HL-60 (cell line): ENCODE data around the gene OOEP.
A peak's percentile ranks its signal among the peaks of the same experiment; 100 is the strongest.
"Not testable (repeated sequence)": the region's sequence is repeated elsewhere in the genome, so short reads cannot be mapped to it uniquely, and the experiment has no call there.

Source experiments
- DNase-seq, 2 experiments: peaks; one replicate each; pipeline ENCODE4 v3.0.0-alpha.2; 2010 to 2020; ENCODE audit warnings: low read depth in 1 of 2, low spot score in 1 of 2
- H3K27ac ChIP-seq: fragments of 250-450 bp; sonication (Bioruptor Pico); replicated peaks from 2 replicates; pipeline ENCODE4 v1.5.1; 2020; ENCODE audit warnings: mild to moderate bottlenecking, moderate library complexity
- H3K27me3 ChIP-seq: fragments of 250-450 bp; sonication (Bioruptor Pico); 2 replicates; pipeline ENCODE4 v1.5.1; 2021; ENCODE audit warnings: mild to moderate bottlenecking, moderate library complexity; ENCODE audit not compliant: insufficient read depth, poor library complexity, severe bottlenecking
- H3K4me3 ChIP-seq: replicated peaks from 2 replicates; pipeline ENCODE4 v1.5.1; 2011; ENCODE audit warnings: mild to moderate bottlenecking, control low read depth, low read length; ENCODE audit not compliant: insufficient read depth
- GABPA ChIP-seq: IDR thresholded peaks from 2 replicates; pipeline ENCODE4 v1.6.1; 2012; ENCODE audit warnings: low read depth
- POLR2AphosphoS5 ChIP-seq: IDR thresholded peaks from 2 replicates; pipeline ENCODE4 v1.6.1; 2012; ENCODE audit warnings: low read depth
- SPI1 ChIP-seq: IDR thresholded peaks from 2 replicates; pipeline ENCODE4 v1.6.1; 2012; ENCODE audit warnings: low read depth, mild to moderate bottlenecking, borderline replicate concordance
- TF ChIP-seq, protein P1 (sequence below): IDR thresholded peaks from one replicate; pipeline ENCODE4 v1.5.1; 2011; ENCODE audit warnings: low read length, control low read depth, inconsistent platforms; ENCODE audit not compliant: insufficient read depth
- TF ChIP-seq, protein P2 (sequence below): IDR thresholded peaks from 2 replicates; pipeline ENCODE4 v1.6.1; 2012; ENCODE audit warnings: low read depth; ENCODE audit not compliant: insufficient replicate concordance

Gene OOEP

DNA sequence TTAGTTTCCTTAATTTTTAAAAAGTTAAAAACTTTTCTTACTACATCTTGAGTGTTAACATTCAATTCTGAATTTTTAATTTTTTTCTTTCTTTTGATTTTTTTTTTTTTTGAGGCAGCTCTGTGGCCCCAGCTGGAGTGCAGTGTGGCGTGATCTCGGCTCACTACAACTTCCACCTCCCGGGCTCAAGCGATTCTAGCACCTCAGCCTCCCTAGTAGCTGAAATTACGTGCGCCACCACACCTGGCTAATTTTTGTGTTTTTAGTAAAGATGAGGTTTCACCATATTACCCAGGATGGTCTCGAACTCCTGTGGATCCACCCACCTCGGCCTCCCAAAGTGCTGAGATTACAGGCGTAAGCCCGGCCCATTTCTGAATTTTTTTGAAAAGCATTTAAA is 26.2 kb upstream of the OOEP start:
- no peak overlapping the region for H3K27ac ChIP-seq
- TF ChIP-seq POLR2AphosphoS5 (no peak), SPI1 (no peak)
- TF ChIP-seq, protein P1, sequence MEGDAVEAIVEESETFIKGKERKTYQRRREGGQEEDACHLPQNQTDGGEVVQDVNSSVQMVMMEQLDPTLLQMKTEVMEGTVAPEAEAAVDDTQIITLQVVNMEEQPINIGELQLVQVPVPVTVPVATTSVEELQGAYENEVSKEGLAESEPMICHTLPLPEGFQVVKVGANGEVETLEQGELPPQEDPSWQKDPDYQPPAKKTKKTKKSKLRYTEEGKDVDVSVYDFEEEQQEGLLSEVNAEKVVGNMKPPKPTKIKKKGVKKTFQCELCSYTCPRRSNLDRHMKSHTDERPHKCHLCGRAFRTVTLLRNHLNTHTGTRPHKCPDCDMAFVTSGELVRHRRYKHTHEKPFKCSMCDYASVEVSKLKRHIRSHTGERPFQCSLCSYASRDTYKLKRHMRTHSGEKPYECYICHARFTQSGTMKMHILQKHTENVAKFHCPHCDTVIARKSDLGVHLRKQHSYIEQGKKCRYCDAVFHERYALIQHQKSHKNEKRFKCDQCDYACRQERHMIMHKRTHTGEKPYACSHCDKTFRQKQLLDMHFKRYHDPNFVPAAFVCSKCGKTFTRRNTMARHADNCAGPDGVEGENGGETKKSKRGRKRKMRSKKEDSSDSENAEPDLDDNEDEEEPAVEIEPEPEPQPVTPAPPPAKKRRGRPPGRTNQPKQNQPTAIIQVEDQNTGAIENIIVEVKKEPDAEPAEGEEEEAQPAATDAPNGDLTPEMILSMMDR, result no peak
- H3K4me3 ChIP-seq, result no peak overlapping the region
- H3K27me3 ChIP-seq, result no peaks in the 10 kb centered on the region
- DNase-seq, result no peak

DNA sequence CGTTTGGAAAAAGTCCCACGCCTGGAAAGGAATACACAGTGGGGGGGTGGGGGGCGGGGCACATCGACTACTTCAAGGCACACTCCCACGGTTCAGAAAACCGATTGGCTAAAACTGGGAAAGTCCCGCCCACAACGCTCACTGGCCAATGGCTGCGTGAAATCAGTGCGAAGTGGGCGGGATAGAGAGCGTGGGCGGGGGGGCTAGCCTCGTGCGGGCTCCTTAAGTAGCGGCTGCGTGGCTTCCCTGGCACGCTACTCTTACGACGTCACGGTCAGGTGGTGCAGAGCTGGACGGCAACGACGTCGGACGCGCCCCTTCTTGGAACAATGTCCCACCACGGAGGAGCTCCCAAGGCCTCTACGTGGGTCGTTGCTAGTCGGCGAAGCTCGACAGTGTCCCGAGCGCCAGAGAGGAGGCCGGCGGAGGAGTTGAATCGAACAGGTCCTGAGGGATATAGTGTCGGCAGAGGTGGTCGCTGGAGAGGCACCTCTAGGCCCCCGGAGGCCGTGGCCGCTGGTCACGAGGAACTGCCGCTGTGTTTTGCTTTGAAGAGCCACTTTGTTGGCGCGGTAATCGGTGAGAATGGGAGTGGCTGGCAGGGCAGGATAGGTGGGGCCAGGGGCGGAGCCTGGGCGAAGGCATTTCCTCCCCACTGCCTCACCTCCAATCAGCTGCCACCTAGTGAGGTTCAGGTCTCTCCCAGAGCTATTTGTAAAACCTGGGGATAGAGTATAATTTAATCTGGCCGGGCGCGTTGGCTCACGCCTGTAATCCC is 25.1 kb upstream of the OOEP start, which contains the start of gene DDX43:
Gene DDX43 (plus strand): TSS at position 252 of the 778 bp plus-strand sequence. CDS start 78 bp downstream, at position 330.
- DNase-seq, result peak in 1 of 2 experiments; percentile 25
- TF ChIP-seq, protein P2, sequence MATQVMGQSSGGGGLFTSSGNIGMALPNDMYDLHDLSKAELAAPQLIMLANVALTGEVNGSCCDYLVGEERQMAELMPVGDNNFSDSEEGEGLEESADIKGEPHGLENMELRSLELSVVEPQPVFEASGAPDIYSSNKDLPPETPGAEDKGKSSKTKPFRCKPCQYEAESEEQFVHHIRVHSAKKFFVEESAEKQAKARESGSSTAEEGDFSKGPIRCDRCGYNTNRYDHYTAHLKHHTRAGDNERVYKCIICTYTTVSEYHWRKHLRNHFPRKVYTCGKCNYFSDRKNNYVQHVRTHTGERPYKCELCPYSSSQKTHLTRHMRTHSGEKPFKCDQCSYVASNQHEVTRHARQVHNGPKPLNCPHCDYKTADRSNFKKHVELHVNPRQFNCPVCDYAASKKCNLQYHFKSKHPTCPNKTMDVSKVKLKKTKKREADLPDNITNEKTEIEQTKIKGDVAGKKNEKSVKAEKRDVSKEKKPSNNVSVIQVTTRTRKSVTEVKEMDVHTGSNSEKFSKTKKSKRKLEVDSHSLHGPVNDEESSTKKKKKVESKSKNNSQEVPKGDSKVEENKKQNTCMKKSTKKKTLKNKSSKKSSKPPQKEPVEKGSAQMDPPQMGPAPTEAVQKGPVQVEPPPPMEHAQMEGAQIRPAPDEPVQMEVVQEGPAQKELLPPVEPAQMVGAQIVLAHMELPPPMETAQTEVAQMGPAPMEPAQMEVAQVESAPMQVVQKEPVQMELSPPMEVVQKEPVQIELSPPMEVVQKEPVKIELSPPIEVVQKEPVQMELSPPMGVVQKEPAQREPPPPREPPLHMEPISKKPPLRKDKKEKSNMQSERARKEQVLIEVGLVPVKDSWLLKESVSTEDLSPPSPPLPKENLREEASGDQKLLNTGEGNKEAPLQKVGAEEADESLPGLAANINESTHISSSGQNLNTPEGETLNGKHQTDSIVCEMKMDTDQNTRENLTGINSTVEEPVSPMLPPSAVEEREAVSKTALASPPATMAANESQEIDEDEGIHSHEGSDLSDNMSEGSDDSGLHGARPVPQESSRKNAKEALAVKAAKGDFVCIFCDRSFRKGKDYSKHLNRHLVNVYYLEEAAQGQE, result no peak
- TF ChIP-seq POLR2AphosphoS5, result no peak
- TF ChIP-seq GABPA, result no peak
- TF ChIP-seq, protein P1, result no peak
- no peak for TF ChIP-seq SPI1
- Histone ChIP-seq H3K27ac (no peak within 1 kb of the TSS), H3K27me3 (no peaks in the 10 kb centered on the region), H3K4me3 (peak within 1 kb of the TSS; percentile 18; the same call in 1 of the 2 replicates)

DNA sequence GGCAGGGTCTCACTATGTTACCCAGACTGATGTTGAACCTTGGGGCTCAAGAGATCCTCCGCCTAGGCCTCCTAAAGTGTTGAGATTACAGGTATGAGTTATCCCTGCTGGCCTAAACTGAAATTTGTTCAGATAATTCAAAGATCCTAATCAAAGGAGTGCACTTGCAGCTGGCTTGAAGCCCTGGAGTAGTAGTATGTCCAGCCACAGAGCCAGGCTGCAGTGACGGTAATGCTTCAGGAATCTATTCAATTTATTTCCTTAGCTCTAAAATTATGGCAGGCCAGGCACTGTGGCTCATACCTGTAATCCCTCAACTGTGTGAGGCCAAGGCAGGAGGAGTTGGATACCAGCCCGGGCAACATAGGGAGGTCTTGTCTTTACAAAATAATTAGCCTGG is 23.6 kb upstream of the OOEP start:
- TF ChIP-seq GABPA (no peak), SPI1 (no peak), POLR2AphosphoS5 (no peak)
- TF ChIP-seq, protein P1, result no peak
- TF ChIP-seq, protein P2, result no peak
- no peak for DNase-seq
- no peak overlapping the region for H3K27ac ChIP-seq
- H3K27me3 ChIP-seq, result no peaks in the 10 kb centered on the region
- no peak overlapping the region for H3K4me3 ChIP-seq

DNA sequence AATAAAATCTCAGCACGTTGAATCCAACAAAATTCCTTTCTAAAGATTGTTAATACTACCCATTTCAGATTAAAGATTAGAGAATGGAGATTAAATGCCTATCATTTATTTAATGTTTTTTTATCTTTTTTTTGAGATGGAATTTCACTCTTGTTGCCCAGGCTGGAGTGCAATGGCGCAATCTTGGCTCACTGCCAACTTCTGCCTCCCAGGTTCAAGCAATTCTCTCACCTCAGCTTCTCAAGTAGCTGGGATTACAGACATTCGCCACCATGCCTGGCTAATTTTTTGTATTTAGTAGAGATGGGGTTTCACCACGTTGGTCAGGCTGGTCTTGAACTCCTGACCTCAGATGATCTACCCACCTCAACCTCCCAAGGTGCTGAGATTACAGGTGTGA is 22.5 kb upstream of the OOEP start:
- not testable (repeated sequence) for H3K27ac ChIP-seq, H3K27me3 ChIP-seq, H3K4me3 ChIP-seq, DNase-seq
